Measurements from ENCODE around the gene NLGN1.

DNA sequence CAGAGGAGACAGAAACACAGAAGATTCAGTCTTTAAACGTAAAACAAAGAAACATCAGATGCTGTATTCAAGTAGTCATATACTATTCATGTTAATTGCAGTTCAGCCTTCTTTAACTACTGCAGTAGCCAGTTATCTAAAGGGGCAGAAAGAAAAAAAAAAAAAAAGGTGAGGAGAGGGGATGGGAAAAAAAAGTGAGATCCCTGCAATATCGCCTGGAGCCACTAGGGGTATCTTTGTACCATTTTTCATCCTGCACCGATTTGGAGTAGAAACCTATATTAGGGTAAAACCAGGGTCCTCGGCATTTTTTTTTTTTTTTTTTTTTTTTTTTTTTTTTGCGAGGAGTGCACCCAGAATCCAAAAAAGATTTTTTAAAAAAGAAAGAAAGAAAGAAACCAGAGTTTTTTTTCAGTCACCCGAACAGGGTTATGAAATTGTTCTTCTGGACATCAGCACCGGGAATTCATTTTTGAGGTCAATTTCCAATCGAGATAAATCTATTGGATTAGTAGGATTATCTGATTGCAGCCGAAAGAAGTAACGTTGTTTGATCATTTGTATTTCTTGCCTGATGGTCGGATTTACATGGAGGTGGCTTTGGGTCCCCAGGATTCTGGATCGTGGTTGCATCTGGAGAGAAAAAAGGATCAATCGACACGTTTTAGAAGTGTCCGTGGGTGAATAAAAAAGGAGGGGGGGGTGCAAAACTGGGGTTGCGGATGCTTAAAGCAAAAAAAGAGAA is 186.7 kb downstream of the NLGN1 start:
- TF ChIP-seq HDAC1 (CRISPR knock-in tag; IDR thresholded peaks at IDR 0.05) = no peak
- TF ChIP-seq, protein P1, sequence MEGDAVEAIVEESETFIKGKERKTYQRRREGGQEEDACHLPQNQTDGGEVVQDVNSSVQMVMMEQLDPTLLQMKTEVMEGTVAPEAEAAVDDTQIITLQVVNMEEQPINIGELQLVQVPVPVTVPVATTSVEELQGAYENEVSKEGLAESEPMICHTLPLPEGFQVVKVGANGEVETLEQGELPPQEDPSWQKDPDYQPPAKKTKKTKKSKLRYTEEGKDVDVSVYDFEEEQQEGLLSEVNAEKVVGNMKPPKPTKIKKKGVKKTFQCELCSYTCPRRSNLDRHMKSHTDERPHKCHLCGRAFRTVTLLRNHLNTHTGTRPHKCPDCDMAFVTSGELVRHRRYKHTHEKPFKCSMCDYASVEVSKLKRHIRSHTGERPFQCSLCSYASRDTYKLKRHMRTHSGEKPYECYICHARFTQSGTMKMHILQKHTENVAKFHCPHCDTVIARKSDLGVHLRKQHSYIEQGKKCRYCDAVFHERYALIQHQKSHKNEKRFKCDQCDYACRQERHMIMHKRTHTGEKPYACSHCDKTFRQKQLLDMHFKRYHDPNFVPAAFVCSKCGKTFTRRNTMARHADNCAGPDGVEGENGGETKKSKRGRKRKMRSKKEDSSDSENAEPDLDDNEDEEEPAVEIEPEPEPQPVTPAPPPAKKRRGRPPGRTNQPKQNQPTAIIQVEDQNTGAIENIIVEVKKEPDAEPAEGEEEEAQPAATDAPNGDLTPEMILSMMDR (CRISPR knock-in tag; IDR thresholded peaks at IDR 0.05) = 0 out of 2 replicates have a peak, but pooled peaks have one; percentile 21
